SK-N-SH (cell line): ENCODE results near the gene TMEM185A. TPM values are rescaled to one million over a fixed set of nuclear protein-coding genes. Genes with fewer than 3 reads are reported as not detected.

Source experiments
- CTCF ChIA-PET: fragments of 300-600, 350-600 bp; formaldehyde crosslinking; extraction: SDS; loops from one replicate; lab custom pipeline; 2021; lab: Yijun Ruan, JAX
- POLR2A ChIA-PET: fragments of 350-600 bp; sonication (Branson Sonifier 250); formaldehyde crosslinking; extraction: SDS; loops from one replicate; lab custom pipeline; 2020; ENCODE audit warnings: antibody characterized with exemption, inconsistent platforms; lab: Yijun Ruan, JAX
- DNase-seq: peaks from one replicate; pipeline ENCODE4 v3.0.0; 2012
- H2AFZ ChIP-seq: fragments of 200-600 bp; sonication (generic); 2 replicates; pipeline ENCODE4 v1.8.1; 2016; ENCODE audit warnings: antibody characterized with exemption, mild to moderate bottlenecking, low read depth
- H3F3A ChIP-seq: fragments of 200-600 bp; sonication (generic); replicated peaks from 2 replicates; pipeline ENCODE3; 2016; ENCODE audit warnings: antibody characterized with exemption, mild to moderate bottlenecking; ENCODE audit not compliant: insufficient read depth
- H3K27ac ChIP-seq, 2 experiments: fragments of 200-500 bp in 1 of 2; fragments of 200-600 bp in 1 of 2; sonication (Bioruptor generic) in 1 of 2; sonication (generic), shearing (Covaris generic) in 1 of 2; 2 replicates each; pipeline versions ENCODE4 v1.5.1 to v1.6.1; 2014 to 2016; ENCODE audit warnings: low read depth in 2 of 2, inconsistent platforms in 1 of 2, low read length in 1 of 2, mild to moderate bottlenecking in 1 of 2, mixed read lengths in 1 of 2
- H3K27me3 ChIP-seq: fragments of 200-600 bp; sonication (generic), shearing (Covaris generic); 2 replicates; pipeline ENCODE4 v1.6.1; 2016; ENCODE audit warnings: mixed run types; ENCODE audit not compliant: insufficient read depth
- H3K36me3 ChIP-seq, 2 experiments: fragments of 200-500 bp in 1 of 2; fragments of 200-600 bp in 1 of 2; sonication (Bioruptor generic) in 1 of 2; sonication (generic) in 1 of 2; replicated peaks in 1 of 2; 2 replicates each; pipeline versions ENCODE3 to v1.5.1; 2014 to 2016; ENCODE audit warnings: low read length in 1 of 2, mild to moderate bottlenecking in 1 of 2; ENCODE audit not compliant: insufficient read depth in 2 of 2, control insufficient read depth in 1 of 2
- H3K4me1 ChIP-seq, 2 experiments: fragments of 200-500 bp in 1 of 2; fragments of 200-600 bp in 1 of 2; sonication (Bioruptor generic) in 1 of 2; sonication (generic), shearing (Covaris generic) in 1 of 2; 2 replicates each; pipeline versions ENCODE4 v1.5.1 to v1.6.1; 2014 to 2016; ENCODE audit warnings: low read depth in 1 of 2, low read length in 1 of 2, mixed run types in 1 of 2; ENCODE audit not compliant: insufficient read depth in 2 of 2, control insufficient read depth in 1 of 2
- H3K4me2 ChIP-seq: fragments of 200-600 bp; sonication (generic), shearing (Covaris generic); 2 replicates; pipeline ENCODE4 v1.6.1; 2017; ENCODE audit warnings: mixed run types
- H3K4me3 ChIP-seq, 2 experiments: fragments of 200-500 bp in 1 of 2; fragments of 200-600 bp in 1 of 2; sonication (Bioruptor generic) in 1 of 2; sonication (generic), shearing (Covaris generic) in 1 of 2; 2 replicates each; pipeline versions ENCODE4 v1.5.1 to v1.8.1; 2014 to 2016; ENCODE audit warnings: low read depth in 2 of 2, inconsistent platforms in 1 of 2, low read length in 1 of 2, mild to moderate bottlenecking in 1 of 2, mixed read lengths in 1 of 2, moderate library complexity in 1 of 2
- H3K79me2 ChIP-seq: fragments of 200-600 bp; sonication (generic); 2 replicates; pipeline ENCODE4 v1.8.1; 2017; ENCODE audit warnings: mild to moderate bottlenecking; ENCODE audit not compliant: insufficient read depth
- H3K9ac ChIP-seq: fragments of 200-600 bp; sonication (generic); 2 replicates; pipeline ENCODE4 v1.6.1; 2017; ENCODE audit warnings: mixed run types
- H3K9me2 ChIP-seq: fragments of 200-600 bp; sonication (generic); 2 replicates; pipeline ENCODE4 v1.6.1; 2017; ENCODE audit warnings: mixed run types
- H3K9me3 ChIP-seq: fragments of 200-600 bp; sonication (generic); 2 replicates; pipeline ENCODE4 v1.6.1; 2017; ENCODE audit warnings: mixed run types, mild to moderate bottlenecking, moderate library complexity
- H4K20me1 ChIP-seq: fragments of 200-600 bp; sonication (generic); 2 replicates; pipeline ENCODE4 v1.6.1; 2017; ENCODE audit warnings: mild to moderate bottlenecking, mixed run types; ENCODE audit not compliant: insufficient read depth
- CTCF ChIP-seq: fragments of 200-600 bp; sonication (generic); IDR thresholded peaks from 2 replicates; pipeline ENCODE4 v1.6.1; 2017; ENCODE audit warnings: antibody characterized with exemption, mild to moderate bottlenecking, moderate library complexity
- EP300 ChIP-seq, 2 experiments: IDR thresholded peaks; 2 replicates each; pipeline versions ENCODE4 v1.4.0 to v1.6.1; 2012; ENCODE audit warnings: borderline replicate concordance in 1 of 2, low read depth in 1 of 2, low read length in 1 of 2
- EZH2phosphoT487 ChIP-seq: fragments of 200-600 bp; sonication (generic); IDR thresholded peaks from 2 replicates; pipeline ENCODE4 v1.6.1; 2017; ENCODE audit warnings: low read depth, mixed run types, mild to moderate bottlenecking, antibody characterized with exemption, moderate library complexity, borderline replicate concordance
- FOSL2 ChIP-seq: IDR thresholded peaks from 2 replicates; pipeline ENCODE4 v1.4.0; 2012; ENCODE audit warnings: low read depth, mild to moderate bottlenecking, moderate library complexity, borderline replicate concordance
- FOXJ3 ChIP-seq: sonication (generic); formaldehyde crosslinking; IDR thresholded peaks from 2 replicates; pipeline ENCODE4 v1.5.1; 2020; ENCODE audit warnings: mild to moderate bottlenecking, missing genetic modification reagents
- FOXM1 ChIP-seq: IDR thresholded peaks from 2 replicates; pipeline ENCODE4 v1.4.0; 2012; ENCODE audit warnings: low read depth, mild to moderate bottlenecking
- JUND ChIP-seq: IDR thresholded peaks from 2 replicates; pipeline ENCODE4 v1.4.0; 2012
- MEF2A ChIP-seq: IDR thresholded peaks from 2 replicates; pipeline ENCODE4 v1.4.0; 2012; ENCODE audit warnings: low read depth, borderline replicate concordance
- MXI1 ChIP-seq: IDR thresholded peaks from 2 replicates; pipeline ENCODE4 v1.6.1; 2012; ENCODE audit warnings: mild to moderate bottlenecking, low read depth, low read length, improper control_type of control experiment
- NRF1 ChIP-seq: IDR thresholded peaks from 2 replicates; pipeline ENCODE4 v1.6.1; 2012; ENCODE audit warnings: low read depth, mild to moderate bottlenecking, low read length
- RAD21 ChIP-seq: IDR thresholded peaks from 2 replicates; pipeline ENCODE4 v1.6.1; 2012; ENCODE audit warnings: mild to moderate bottlenecking, low read length
- REST ChIP-seq: IDR thresholded peaks from 2 replicates; pipeline ENCODE4 v1.6.1; 2012; ENCODE audit warnings: mild to moderate bottlenecking, low read depth, low read length, moderate library complexity
- RFX5 ChIP-seq: IDR thresholded peaks from 2 replicates; pipeline ENCODE4 v1.6.1; 2012; ENCODE audit warnings: mild to moderate bottlenecking, improper control_type of control experiment, low read length
- RXRA ChIP-seq: IDR thresholded peaks from 2 replicates; pipeline ENCODE4 v1.4.0; 2012; ENCODE audit warnings: low read depth, mild to moderate bottlenecking, borderline replicate concordance
- SIN3A ChIP-seq: IDR thresholded peaks from 2 replicates; pipeline ENCODE4 v1.6.1; 2012; ENCODE audit warnings: low read depth, mild to moderate bottlenecking, low read length, moderate library complexity, borderline replicate concordance
- SMC3 ChIP-seq: IDR thresholded peaks from 2 replicates; pipeline ENCODE4 v1.6.1; 2012; ENCODE audit warnings: low read depth, low read length, improper control_type of control experiment
- TAF1 ChIP-seq: IDR thresholded peaks from 2 replicates; pipeline ENCODE4 v1.6.1; 2012; ENCODE audit warnings: low read depth, mild to moderate bottlenecking, low read length, moderate library complexity, borderline replicate concordance
- TCF12 ChIP-seq: IDR thresholded peaks from 2 replicates; pipeline ENCODE4 v1.4.0; 2012
- TEAD4 ChIP-seq: IDR thresholded peaks from 2 replicates; pipeline ENCODE4 v1.4.0; 2012; ENCODE audit warnings: mild to moderate bottlenecking, borderline replicate concordance; ENCODE audit not compliant: insufficient read depth
- WGBS: methylation state at CpG from one replicate; pipeline ENCODE4 v1.1.6; 2017; ENCODE audit warnings: low lambda C conversion rate; 5-methylcytosine and 5-hydroxymethylcytosine counted together
- polyA plus RNA-seq, 3 experiments: library from polyadenylated mRNA; depleted of rRNA; stranded (reverse); fragments of >200 nt; gene quantifications; 2 replicates each; pipeline ENCODE4 v1.2.3, GENCODE V29; 2012
- TF ChIP-seq, protein P1 (sequence below): IDR thresholded peaks from 2 replicates; pipeline ENCODE4 v1.4.0; 2012; ENCODE audit warnings: low read depth, borderline replicate concordance

TMEM185A gene
- polyA plus RNA-seq, 1 of the 3 experiments (the other 2 are of a cell fraction): 11.9 TPM

DNA sequence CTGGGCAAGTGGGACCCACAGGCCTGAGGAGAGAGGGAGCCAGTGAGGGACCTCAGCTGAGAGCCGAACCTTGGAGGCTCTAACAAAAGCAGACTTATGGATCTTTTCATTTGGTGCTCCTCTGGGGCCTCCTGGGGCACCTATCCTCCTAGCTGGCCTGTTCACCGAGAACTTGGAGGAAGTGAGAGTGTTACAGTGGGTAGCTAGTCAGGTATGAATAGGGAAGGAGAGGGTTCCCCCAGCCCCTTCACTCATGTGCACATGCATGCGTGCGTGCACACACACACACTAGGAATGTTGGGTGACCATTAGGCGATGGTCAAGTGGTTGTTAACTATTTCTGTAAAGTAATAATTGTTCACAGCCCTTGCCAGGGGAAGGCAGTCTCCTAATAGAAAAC lies 18.6 kb upstream of the TMEM185A start:
- no peaks in the 10 kb centered on the region for H4K20me1 ChIP-seq
- H3K4me1 ChIP-seq: no peaks in the 10 kb centered on the region
- TF ChIP-seq TAF1 (no peak), MEF2A (no peak), MXI1 (no peak), TEAD4 (no peak)
- TF ChIP-seq, protein P1, sequence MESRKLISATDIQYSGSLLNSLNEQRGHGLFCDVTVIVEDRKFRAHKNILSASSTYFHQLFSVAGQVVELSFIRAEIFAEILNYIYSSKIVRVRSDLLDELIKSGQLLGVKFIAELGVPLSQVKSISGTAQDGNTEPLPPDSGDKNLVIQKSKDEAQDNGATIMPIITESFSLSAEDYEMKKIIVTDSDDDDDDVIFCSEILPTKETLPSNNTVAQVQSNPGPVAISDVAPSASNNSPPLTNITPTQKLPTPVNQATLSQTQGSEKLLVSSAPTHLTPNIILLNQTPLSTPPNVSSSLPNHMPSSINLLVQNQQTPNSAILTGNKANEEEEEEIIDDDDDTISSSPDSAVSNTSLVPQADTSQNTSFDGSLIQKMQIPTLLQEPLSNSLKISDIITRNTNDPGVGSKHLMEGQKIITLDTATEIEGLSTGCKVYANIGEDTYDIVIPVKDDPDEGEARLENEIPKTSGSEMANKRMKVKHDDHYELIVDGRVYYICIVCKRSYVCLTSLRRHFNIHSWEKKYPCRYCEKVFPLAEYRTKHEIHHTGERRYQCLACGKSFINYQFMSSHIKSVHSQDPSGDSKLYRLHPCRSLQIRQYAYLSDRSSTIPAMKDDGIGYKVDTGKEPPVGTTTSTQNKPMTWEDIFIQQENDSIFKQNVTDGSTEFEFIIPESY: no peak
- H2AFZ ChIP-seq: no peak overlapping the region
- no peaks in the 10 kb centered on the region for H3K79me2 ChIP-seq
- H3K9ac ChIP-seq: no peak overlapping the region
- no peak for DNase-seq
- H3K27me3 ChIP-seq: no peaks in the 10 kb centered on the region
- no peaks in the 10 kb centered on the region for H3F3A ChIP-seq
- no peak overlapping the region for H3K27ac ChIP-seq
- 13% methylated on average over 4 of the region's 5 CpGs for WGBS
- no peaks in the 10 kb centered on the region for H3K9me3 ChIP-seq
- H3K4me3 ChIP-seq: no peak overlapping the region
- ChIA-PET POLR2A (no interaction called here), CTCF (no interaction called here)
- no peak overlapping the region for H3K4me2 ChIP-seq
- H3K9me2 ChIP-seq: no peaks in the 10 kb centered on the region
- no peaks in the 10 kb centered on the region for H3K36me3 ChIP-seq

DNA sequence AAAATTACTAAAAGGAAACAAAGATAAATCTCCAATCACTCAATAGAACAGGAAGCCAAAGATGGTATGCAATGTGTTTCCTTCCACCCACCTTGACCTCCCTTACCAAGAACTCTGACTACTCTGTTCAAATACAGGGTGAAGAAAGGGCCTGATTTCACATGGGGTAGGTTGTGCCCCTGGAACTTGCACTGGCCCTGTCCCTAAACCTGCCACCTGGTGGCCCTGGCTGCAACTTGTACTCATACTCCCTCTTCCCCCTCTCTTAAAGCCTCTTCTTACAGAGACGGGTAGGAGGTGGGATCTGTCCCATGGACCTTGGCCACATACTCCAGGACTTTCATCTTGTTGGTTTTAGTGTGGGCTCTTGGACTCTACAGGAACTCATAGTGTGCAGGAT lies 17.3 kb upstream of the TMEM185A start:
- DNase-seq: no peak
- no peak overlapping the region for H2AFZ ChIP-seq
- no peaks in the 10 kb centered on the region for H3K36me3 ChIP-seq
- 0% methylated on average over 1 of the region's 1 CpG for WGBS
- H3K4me2 ChIP-seq: no peak overlapping the region
- no peaks in the 10 kb centered on the region for H4K20me1 ChIP-seq
- CTCF ChIA-PET: no interaction called here
- no peaks in the 10 kb centered on the region for H3K79me2 ChIP-seq
- H3K9me2 ChIP-seq: no peaks in the 10 kb centered on the region
- H3K27ac ChIP-seq: no peak overlapping the region
- POLR2A ChIA-PET: no interaction called here
- no peak for TF ChIP-seq RXRA
- no peak for TF ChIP-seq EZH2phosphoT487
- no peak for TF ChIP-seq MXI1
- no peak for TF ChIP-seq TCF12
- TF ChIP-seq RAD21: no peak
- no peak for TF ChIP-seq NRF1
- no peak for TF ChIP-seq FOXJ3 (CRISPR knock-in tag)
- TF ChIP-seq CTCF: no peak
- TF ChIP-seq REST: no peak
- TF ChIP-seq EP300 (IDR thresholded peaks at IDR 0.05; ENCODE audit: borderline replicate concordance in 1 of 2, low read depth in 1 of 2, low read length in 1 of 2): no peak
- no peak for TF ChIP-seq RFX5
- TF ChIP-seq SIN3A: no peak
- TF ChIP-seq FOSL2: no peak
- TF ChIP-seq JUND: no peak
- no peak for TF ChIP-seq FOXM1
- TF ChIP-seq SMC3: no peak
- H3K9me3 ChIP-seq: no peaks in the 10 kb centered on the region
- no peaks in the 10 kb centered on the region for H3K4me1 ChIP-seq
- H3F3A ChIP-seq: no peaks in the 10 kb centered on the region
- no peak overlapping the region for H3K9ac ChIP-seq
- no peaks in the 10 kb centered on the region for H3K27me3 ChIP-seq
- H3K4me3 ChIP-seq: no peak overlapping the region
